ENCODE results near the gene ATP5F1E. TPM values are rescaled to one million over a fixed set of nuclear protein-coding genes. Genes with fewer than 3 reads are reported as not detected.
A peak's percentile ranks its signal among the peaks of the same experiment; 100 is the strongest.

Gene ATP5F1E
- total RNA-seq, 2 donors from 2014 or later, result 58.3 to 74.7 TPM

DNA sequence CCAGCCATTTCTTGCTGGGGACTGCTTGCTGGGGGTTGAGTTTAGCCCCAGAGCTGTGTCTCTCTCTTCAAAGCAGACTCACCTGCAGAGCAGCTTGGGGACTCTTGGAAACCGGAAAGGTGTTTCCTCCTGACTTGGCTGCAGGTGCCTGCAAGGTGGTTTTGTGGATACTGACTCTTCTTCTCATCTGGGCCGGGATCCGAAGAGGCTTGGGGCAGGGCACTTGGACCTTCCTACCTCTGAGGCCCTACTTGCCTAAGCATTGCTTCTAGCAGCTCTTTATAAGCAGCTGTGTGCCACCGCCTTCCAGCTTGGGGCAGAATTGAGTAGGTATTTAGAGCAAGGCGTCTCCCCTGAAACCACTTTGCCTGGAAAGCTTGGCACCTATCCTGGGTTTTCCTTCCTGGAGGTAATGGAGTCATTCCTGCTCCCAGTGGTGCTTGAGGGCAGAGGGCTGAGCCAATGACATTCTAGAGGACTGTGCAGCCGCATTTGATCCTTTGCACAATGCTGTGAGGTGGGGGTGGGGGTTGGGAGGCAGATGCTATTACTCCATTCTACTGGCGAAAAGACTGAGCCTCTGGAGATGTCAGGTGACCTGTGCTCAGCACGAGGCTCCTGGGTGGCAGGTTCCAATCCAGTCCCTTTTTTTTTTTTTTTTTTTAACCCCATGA lies 21.7 kb downstream of the ATP5F1E start:
- intact Hi-C loops (cut with DNase I), result no loop called here

DNA sequence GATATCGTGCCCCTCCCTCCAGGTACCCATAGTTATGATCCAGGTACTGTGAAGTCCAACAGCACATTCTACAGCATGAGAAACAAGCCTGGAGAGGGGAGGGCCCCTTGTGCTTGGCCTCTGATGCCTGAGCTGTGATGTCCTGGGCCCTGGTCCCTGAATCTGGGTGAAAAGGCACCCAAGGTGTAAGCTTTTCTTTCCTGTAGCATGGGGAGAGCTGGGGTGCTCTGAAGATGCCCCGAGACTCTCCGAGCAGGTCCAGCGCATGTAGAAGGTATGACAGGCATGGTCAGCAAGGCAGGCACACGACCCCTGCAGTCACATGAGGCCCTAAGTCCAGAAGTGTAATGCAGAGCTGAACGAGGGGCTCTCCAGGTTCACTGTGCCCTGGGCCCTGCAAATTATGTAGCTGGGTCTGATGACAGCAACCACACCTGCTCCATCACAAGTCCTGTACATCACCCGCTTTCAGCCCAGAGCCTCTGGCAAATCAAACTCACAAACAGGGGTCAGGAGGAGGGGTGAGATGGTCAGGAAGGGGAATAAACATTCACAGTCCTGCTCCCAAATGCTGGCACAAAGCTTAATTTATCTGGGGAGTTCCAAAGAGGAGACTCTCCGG lies 23.3 kb downstream of the ATP5F1E start:
- no peak for DNase-seq (ENCODE audit: low spot score)
- intact Hi-C loops (cut with DNase I), result no loop called here

More for the DNA sequence above, 21.7 kb downstream of the ATP5F1E start:
- DNase-seq (ENCODE audit: low spot score), result no peak

- DNase-seq (ENCODE audit: low spot score), result peak; percentile 89
Measured at GRCh38 chr20:59007665-59008511, 24.2 kb downstream of the ATP5F1E start.

DNA sequence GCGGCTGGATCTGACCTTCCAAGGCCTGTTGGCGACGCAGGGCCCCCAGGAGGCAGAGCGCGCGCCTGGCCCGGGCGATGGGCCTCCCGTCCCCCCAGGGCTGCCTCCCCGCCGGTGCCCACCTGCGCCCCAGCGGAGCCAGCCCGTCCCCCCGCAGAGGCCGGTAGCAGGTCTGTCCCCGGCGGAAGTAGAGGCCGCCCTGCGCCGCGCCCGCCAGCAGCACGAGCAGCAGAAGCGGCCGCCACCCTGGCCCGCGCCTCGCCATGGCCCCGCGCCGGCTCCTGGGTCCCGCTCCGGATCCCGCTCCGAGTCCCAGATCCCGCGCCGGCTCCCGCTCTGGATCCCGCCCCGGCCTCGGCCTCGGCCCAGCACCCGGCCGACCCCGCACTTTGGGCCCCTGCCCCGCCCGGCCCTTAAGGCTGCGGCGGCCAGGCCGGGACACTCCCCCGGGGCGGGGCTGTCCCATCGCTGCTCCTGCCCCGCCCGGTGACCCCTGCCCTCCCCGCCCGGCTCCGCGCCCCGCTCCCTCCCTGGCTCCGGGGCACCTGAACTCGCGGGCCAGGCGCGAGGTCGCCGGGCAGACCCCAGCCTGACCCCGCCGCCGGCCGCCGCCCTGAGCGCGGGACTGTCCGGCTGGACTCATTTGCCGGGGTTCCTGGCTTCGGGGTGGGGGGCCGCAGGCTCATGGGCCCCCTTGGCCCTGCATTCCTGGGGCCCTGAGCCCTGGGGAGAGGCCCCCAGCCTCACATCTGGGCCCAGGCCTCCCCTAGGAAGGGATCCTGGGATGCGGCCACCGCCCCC lies 25.1 kb downstream of the ATP5F1E start, which contains the start of gene CTSZ:
TSS of gene CTSZ (minus strand) at position 391 of the 801 bp plus-strand sequence. CDS start at position 265, 126 bp downstream.
- intact Hi-C loops (cut with DNase I), result no loop called here
- peak; percentile 87 for DNase-seq (ENCODE audit: low spot score)

More at GRCh38 chr20:59007665-59008511, 24.2 kb downstream of the ATP5F1E start:
- intact Hi-C loops (cut with DNase I), result no loop called here

- no peak for DNase-seq (ENCODE audit: low spot score)
- intact Hi-C loops (cut with DNase I), result no loop called here
Measured at GRCh38 chr20:59006167-59006863, 25.8 kb downstream of the ATP5F1E start.

DNA sequence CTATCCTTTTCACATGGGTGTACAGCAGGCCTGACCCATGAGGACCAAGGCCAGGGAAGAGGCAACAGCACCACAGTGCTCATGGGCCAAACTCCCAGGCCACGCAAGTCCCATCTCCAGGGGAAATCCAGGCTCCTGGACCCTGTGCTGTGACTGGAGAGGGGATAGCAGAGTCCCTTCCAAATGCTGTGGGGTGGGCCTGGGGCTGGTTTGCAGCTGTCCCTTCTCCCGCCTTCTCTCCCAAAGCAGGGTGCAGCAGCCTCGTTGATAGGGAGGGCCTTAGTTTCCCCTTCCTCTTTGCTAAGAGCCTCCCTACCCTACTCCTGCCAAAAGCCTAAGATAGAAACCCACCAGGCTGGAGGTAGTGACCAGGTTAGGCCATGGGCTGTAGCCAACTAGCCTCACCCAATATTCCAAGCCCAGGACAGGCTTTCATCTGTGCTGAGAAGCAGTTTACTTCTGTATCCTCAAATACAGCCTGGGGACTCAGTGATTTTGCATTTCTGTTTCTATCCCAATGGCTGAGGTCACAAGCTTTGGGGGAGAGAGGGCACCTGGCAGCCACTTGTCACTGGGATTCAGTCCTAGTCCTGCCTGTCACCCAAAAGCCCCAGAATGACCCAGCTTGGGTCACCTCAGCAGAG lies 26.5 kb downstream of the ATP5F1E start:
- DNase-seq (ENCODE audit: low spot score), result no peak
- intact Hi-C loops (cut with DNase I), result no loop called here

DNA sequence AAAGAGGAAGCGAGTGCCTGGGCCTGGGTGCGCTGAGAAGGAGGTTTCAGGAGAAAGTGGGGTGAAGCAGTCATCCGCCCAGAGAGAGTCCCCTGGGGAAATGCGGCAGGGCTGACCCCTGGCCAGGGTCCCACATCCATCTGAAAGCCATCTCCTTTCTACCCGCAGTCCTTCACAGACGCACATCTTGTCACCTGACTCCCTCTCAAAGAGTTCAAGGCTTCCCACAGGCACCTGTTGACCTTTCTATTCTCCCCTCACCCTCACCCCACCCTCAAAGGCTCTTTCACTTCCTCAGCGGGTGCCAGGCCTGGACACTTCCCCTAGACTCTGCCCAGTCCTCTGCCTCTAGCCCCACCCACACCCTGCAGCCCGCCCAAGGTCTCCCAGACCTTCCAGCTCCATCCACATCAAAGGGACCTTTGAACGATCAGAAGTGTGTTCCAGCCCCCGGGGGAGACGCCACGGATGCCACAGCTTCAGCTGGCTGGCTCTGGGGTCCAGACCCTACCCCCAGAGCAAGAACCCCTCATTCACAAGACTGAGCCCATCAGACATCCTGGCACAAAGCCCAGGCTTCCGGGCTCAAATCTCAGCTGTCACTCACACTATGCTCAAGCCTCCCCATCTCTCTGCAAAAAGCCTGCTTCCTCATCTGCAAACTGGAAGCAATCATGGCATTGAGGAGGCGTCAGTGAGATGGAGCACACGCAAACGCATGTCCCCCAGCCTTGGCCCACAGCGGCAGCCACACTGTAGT lies 27.2 kb downstream of the ATP5F1E start:
- peak; percentile 92 for DNase-seq (ENCODE audit: low spot score)
- intact Hi-C loops (cut with DNase I), result no loop called here

GRCh38 chr20:59004493-59004762 lies 27.7 kb downstream of the ATP5F1E start:
- intact Hi-C loops (cut with DNase I), result no loop called here
- peak; percentile 89 for DNase-seq (ENCODE audit: low spot score)

DNA sequence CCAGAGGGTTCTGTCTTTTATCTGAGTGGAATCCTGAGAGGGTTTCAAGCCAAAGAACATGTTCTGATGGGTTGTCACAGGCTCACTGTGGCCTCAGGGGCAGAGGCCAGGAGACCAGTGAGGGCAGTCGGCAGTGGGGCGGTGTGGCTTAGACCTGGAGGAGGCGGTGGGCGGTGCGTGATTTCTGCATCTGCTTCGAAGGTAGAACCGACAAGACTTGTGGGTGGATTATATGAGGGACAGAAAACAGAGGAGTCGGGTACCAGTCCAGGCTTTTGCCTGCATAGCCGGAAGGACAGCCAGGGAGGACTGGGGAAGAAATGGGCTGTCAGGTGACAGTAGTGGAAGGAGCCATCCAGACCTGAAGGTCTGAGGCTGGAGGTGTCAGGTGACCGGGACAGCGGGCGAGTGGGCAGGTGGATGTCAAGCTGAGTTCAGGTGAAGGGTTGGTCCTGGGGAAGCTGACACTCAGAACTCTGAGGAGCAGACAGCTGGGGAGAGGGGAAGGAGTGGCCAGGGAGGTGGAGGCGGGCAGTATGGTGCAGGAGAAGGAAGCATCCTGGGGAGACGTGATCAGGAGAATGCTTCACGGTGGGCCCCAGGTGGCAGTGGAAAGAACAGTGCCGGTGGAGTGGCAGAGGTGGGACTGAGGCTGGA lies 28.2 kb downstream of the ATP5F1E start:
- intact Hi-C loops (cut with DNase I), result no loop called here
- DNase-seq (ENCODE audit: low spot score), result no peak

GRCh38 chr20:59002874-59003399 lies 29.2 kb downstream of the ATP5F1E start:
- peak; percentile 71 for DNase-seq (ENCODE audit: low spot score)
- intact Hi-C loops (cut with DNase I), result no loop called here

- intact Hi-C loops (cut with DNase I), result no loop called here
- DNase-seq (ENCODE audit: low spot score), result no peak
Measured at GRCh38 chr20:59002388-59002787, 29.7 kb downstream of the ATP5F1E start.

DNA sequence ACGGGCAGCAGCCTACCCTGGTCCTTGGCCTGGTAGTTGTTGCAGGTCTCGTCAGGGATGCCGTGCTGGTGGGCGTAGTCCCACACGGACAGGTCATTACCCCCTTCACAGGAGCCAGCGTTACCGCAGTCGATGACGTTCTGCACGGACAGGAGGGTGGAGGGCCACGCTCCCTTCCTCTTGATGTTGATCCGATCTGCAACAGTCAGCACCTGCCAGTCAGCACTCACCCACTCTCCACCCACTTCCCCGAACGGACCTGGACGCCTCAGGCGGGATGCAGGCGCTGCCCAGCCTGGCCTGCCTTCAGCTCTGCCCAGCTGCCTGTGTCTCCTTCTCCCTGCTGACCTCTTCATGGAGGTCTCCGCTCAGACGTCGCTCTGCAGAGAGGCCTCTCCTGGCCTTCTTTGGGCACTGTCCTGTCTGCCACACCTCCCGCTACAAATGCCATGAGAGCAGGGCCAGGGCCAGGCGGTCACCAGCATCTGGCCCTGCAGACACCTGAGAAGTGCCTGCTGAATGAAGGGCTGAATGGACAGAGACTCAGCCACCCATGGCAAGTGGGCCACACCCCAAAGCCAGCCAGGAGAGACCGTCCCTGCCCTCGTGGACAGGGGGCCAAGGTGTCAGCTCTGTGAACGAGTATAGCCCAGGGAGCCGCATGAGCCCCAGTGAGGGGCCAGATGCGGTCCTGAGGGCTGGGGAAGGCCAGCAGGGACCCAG lies 30.5 kb downstream of the ATP5F1E start:
- peak; percentile 78 for DNase-seq (ENCODE audit: low spot score)
- intact Hi-C loops (cut with DNase I), result no loop called here

DNA sequence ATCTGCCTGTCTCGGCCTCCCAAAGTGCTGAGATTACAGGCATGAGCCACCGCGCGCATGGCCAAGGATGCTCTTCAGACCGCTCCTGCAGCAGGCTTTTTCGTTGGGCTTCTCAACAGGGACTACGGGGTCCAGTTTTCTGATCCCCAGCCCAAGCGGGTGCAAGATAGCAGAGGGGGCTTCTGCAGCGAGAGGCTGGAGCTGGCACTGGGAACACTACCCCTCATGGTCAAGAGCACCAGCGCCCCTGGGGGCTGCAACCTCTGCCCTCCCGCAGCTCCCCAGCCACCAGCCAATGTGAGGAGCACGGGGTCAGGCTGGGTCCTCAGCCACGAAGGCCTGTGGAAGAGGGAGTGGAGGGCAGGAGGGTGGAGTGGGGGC lies 31.1 kb downstream of the ATP5F1E start:
- DNase-seq (ENCODE audit: low spot score), result no peak
- intact Hi-C loops (cut with DNase I), result no loop called here

- intact Hi-C loops (cut with DNase I), result no loop called here
- DNase-seq (ENCODE audit: low spot score), result peak; percentile 35
Measured at GRCh38 chr20:59000326-59000725, 31.8 kb downstream of the ATP5F1E start.

- intact Hi-C loops (cut with DNase I), result no loop called here
- DNase-seq (ENCODE audit: low spot score), result peak; percentile 20
Measured at GRCh38 chr20:58998656-58999055, 33.5 kb downstream of the ATP5F1E start.

DNA sequence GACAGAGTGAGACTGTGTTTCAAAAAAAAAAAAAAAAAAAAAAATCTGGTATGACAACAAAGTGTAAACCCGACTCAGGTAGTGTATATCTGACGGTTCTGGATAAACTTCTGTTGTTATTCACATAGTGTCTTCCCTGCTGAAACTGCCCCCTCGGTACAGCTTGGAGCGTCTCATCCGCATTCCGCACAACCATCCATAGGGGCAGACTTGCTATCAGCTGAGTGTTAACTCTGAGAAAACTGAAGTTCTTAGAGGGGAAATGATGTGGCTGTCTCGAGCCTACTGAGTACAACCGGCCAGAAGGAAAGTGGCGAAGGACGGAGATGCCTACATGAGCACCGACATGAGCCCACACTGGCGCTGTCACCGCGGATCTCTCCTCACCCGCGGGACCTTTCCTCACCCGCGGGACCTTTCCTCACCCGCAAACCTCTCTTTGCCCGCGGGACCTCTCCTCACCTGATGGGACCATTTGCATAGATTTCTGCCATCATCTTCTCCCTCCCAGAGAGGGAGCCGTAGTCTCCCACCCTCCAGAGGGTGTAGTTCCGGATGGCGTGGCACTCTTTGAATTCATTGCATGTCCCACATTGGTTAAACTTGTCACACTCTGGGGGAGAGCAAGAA lies 34.9 kb downstream of the ATP5F1E start:
- peak; percentile 35 for DNase-seq (ENCODE audit: low spot score)
- intact Hi-C loops (cut with DNase I), result no loop called here

Measured in posterior vena cava (tissue), 2 donors.